ENCODE data around the gene SLC19A1.

- TF ChIP-seq CTCF (IDR thresholded peaks at IDR 0.05 in 4 of 5, conservative IDR thresholded peaks at IDR 0.05 in 1 of 5) (no peak), POLR2A (IDR thresholded peaks at IDR 0.05) (no peak)
Measured at GRCh38 chr21:45448283-45448809, 93.9 kb downstream of the SLC19A1 start.
